ENCODE data around the gene SLIT3. TPM values are rescaled to one million over a fixed set of nuclear protein-coding genes. Genes with fewer than 3 reads are reported as not detected.
A peak's percentile ranks its signal among the peaks of the same experiment; 100 is the strongest.

SLIT3 gene
- total RNA-seq, 4 donors from 2014 or later = 0.97 to 6.1 (median 3.4) TPM

DNA sequence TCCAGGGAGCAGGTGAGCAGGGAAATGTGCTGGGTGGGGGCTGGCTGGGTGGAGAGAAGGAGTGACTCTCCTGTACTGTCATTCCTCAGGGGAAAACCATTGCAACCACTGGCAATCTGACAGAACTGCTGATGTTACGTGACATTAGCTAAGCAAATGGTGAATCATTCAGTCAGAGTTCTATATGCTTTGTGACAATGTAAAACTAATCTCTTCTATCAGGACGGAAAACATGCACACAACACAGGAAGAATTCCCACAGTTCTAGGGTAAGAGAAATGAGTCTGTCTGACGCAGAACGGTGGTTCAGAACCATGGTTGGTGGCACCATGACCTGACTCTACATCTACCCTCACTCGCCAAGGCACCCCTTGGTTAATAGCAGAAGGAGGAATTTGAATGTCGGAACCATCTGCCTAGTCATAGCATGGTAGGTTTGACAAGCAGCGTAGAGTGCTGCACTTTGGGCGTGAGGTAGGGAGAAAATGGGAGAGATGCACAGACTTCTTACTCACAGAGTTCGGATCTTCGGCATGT, 478.1 kb downstream of the SLIT3 start:
- intact Hi-C loops (cut with DNase I; ENCODE audit: low total_unique reads) = no loop called here
- peak in 1 of 2 donors; percentile 13 for DNase-seq
- no peak for TF ChIP-seq POLR2A (IDR thresholded peaks at IDR 0.05)
- TF ChIP-seq, protein P1, sequence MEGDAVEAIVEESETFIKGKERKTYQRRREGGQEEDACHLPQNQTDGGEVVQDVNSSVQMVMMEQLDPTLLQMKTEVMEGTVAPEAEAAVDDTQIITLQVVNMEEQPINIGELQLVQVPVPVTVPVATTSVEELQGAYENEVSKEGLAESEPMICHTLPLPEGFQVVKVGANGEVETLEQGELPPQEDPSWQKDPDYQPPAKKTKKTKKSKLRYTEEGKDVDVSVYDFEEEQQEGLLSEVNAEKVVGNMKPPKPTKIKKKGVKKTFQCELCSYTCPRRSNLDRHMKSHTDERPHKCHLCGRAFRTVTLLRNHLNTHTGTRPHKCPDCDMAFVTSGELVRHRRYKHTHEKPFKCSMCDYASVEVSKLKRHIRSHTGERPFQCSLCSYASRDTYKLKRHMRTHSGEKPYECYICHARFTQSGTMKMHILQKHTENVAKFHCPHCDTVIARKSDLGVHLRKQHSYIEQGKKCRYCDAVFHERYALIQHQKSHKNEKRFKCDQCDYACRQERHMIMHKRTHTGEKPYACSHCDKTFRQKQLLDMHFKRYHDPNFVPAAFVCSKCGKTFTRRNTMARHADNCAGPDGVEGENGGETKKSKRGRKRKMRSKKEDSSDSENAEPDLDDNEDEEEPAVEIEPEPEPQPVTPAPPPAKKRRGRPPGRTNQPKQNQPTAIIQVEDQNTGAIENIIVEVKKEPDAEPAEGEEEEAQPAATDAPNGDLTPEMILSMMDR (IDR thresholded peaks at IDR 0.05 in 4 of 5, conservative IDR thresholded peaks at IDR 0.05 in 1 of 5) = no peak

DNA sequence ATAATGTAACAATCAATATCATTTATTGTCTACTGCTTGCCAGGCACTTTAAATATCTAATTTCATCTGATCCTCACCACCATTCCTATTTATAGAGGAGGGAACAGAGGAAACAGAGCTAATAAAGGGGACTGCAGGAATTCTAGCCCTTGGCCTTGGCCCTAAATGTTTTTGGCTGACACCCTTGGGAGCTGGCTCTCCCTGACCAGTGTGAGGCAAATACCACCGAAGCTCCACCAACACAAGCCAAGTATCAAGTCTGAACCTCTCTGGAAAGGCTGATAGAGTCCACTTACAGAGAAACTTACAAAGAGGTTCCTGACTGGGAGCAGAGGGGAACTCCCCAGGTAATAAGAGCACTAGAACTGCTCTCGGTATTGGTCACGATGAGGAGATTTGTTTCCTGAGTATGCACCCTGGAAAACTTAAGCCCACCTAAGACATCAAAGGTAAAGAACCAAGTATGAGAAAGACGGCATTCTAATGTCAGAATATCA, 478.6 kb downstream of the SLIT3 start:
- no peak overlapping the region for H3K4me3 ChIP-seq
- no peaks in the 10 kb centered on the region for H3K4me1 ChIP-seq
- in situ Hi-C loops (cut with MboI; ENCODE audit: low sequenced_read_pairs in 4 of 4) = no loop called here
- intact Hi-C loops (cut with DNase I; ENCODE audit: low total_unique reads) = no loop called here
- H3K27ac ChIP-seq = no peak overlapping the region
- H3K27me3 ChIP-seq = no peaks in the 10 kb centered on the region
- no peak for DNase-seq
- TF ChIP-seq, protein P1 (IDR thresholded peaks at IDR 0.05 in 4 of 5, conservative IDR thresholded peaks at IDR 0.05 in 1 of 5) = no peak
- TF ChIP-seq POLR2A (IDR thresholded peaks at IDR 0.05) = no peak
- no peak for ATAC-seq
- H3K9me3 ChIP-seq = no peaks in the 10 kb centered on the region
- no peaks in the 10 kb centered on the region for H3K36me3 ChIP-seq

More for the DNA sequence above, 478.1 kb downstream of the SLIT3 start:
- Histone ChIP-seq H3K27me3 (no peaks in the 10 kb centered on the region), H3K27ac (no peak overlapping the region), H3K36me3 (no peaks in the 10 kb centered on the region), H3K4me1 (no peaks in the 10 kb centered on the region), H3K4me3 (no peak overlapping the region), H3K9me3 (no peaks in the 10 kb centered on the region)
- in situ Hi-C loops (cut with MboI; ENCODE audit: low sequenced_read_pairs in 4 of 4) = no loop called here
- ATAC-seq = no peak

DNA sequence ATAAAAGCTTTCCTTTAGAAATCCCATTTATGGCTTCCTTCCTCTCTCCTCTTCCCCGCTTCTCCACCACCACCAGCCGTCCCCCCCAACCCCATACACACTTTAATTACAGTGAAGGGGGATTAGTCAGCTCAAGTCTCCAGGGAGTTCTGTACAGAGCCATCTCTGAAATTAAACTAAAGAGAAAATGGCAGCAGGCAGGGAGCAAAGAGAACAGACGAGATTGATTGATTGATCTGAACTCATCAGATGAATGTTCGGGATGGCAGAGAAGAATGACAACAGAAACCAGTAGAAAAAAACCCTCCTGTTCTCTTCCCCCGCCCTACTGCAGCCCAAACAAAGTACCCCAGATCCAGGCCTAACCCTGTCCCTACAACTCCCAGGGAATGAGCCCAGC, 480.1 kb downstream of the SLIT3 start:
- no peak for ATAC-seq
- intact Hi-C loops (cut with DNase I; ENCODE audit: low total_unique reads) = no loop called here

DNA sequence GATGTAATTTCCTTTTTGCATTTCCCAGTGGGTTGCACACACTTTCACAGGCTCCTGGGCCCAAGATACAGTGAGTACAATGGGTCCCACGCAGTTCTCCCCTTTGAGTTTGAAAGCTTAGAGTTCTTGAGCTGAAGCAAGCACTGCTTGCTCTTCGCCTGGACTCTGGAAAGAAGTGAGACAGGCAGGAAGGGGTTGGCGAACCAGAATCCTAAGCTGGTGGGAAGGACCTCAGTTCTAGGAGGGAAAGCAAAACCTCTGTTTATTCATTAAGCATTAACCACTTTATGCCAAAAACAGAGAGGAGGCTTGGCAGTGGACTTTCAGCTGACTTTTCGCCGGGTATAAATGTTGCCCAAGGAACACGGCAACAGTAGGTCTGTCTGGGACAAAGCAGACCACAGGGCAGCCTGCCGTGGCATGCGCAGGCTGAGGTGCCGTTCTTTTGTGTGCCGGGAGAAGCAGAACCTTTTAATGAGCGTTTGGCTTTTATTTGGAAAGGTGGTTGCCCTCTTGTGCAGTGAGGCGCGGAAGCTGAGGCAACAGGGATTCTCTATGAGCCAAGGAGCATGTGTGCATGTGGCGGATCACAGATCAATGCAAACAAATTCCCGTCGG, 481.8 kb downstream of the SLIT3 start:
- Histone ChIP-seq H3K27me3 (no peaks in the 10 kb centered on the region), H3K4me1 (no peaks in the 10 kb centered on the region), H3K4me3 (no peak overlapping the region), H3K36me3 (no peaks in the 10 kb centered on the region), H3K9me3 (no peaks in the 10 kb centered on the region), H3K27ac (no peak overlapping the region)
- DNase-seq (no peak), ATAC-seq (no peak)
- no peak for TF ChIP-seq POLR2A (IDR thresholded peaks at IDR 0.05)
- TF ChIP-seq, protein P1 (IDR thresholded peaks at IDR 0.05 in 4 of 5, conservative IDR thresholded peaks at IDR 0.05 in 1 of 5) = no peak
- in situ Hi-C loops (cut with MboI; ENCODE audit: low sequenced_read_pairs in 4 of 4) = no loop called here
- intact Hi-C loops (cut with DNase I; ENCODE audit: low total_unique reads) = no loop called here

More for the DNA sequence above, 480.1 kb downstream of the SLIT3 start:
- Histone ChIP-seq H3K9me3 (no peaks in the 10 kb centered on the region), H3K27ac (no peak overlapping the region), H3K36me3 (no peaks in the 10 kb centered on the region), H3K4me1 (no peaks in the 10 kb centered on the region), H3K27me3 (no peaks in the 10 kb centered on the region), H3K4me3 (no peak overlapping the region)
- no peak for TF ChIP-seq POLR2A (IDR thresholded peaks at IDR 0.05)
- TF ChIP-seq, protein P1 (IDR thresholded peaks at IDR 0.05 in 4 of 5, conservative IDR thresholded peaks at IDR 0.05 in 1 of 5) = no peak
- in situ Hi-C loops (cut with MboI; ENCODE audit: low sequenced_read_pairs in 4 of 4) = no loop called here
- no peak for DNase-seq

Measured in gastrocnemius medialis (tissue), 4 donors.